Naive thymus-derived CD8-positive, alpha-beta T cell (primary cell): ENCODE measurements around the gene TRAK2. TPM values are rescaled to one million over a fixed set of nuclear protein-coding genes. Genes with fewer than 3 reads are reported as not detected.
"Not testable (repeated sequence)": the region's sequence is repeated elsewhere in the genome, so short reads cannot be mapped to it uniquely, and the experiment has no call there.

Experiments used
- ATAC-seq, 2 donors: fragments of 150-1000 bp; cut with Tn5 transposase in 1 of 2; sonication (Bioruptor Pico), chemical (Tn5 transposase) in 1 of 2; 1 replicate in 1 of 2; 2 replicates in 1 of 2; pipeline ENCODE4 v1.10.0; 2021; ENCODE audit warnings: mild to moderate bottlenecking in 2 of 2, moderate library complexity in 2 of 2
- POLR2A ChIA-PET: fragments of 350-600 bp; sonication (Branson Sonifier 250); formaldehyde crosslinking; loops from one replicate; lab custom pipeline; 2021; ENCODE audit warnings: antibody characterized with exemption; lab: Charles Lee
- DNase-seq, 10 donors: peaks; one replicate each; pipeline versions ENCODE4 v3.0.0 to v3.0.0-alpha.2; 2020 to 2022
- H3K27ac Mint-ChIP-seq, 10 donors: one replicate each; pipeline ENCODE4 v1.8.0; 2020 to 2022; ENCODE audit warnings: mild to moderate bottlenecking in 10 of 10, mixed read lengths in 10 of 10, moderate library complexity in 4 of 10, inconsistent platforms in 1 of 10
- H3K27me3 Mint-ChIP-seq, 5 donors: one replicate each; pipeline ENCODE4 v1.8.0; 2021 to 2022; ENCODE audit warnings: mixed read lengths in 5 of 5
- H3K36me3 Mint-ChIP-seq, 3 donors: one replicate each; pipeline ENCODE4 v1.8.0; 2020 to 2022; ENCODE audit warnings: mixed read lengths in 3 of 3, mild to moderate bottlenecking in 2 of 3, inconsistent platforms in 1 of 3
- H3K4me1 Mint-ChIP-seq, 4 donors: one replicate each; pipeline ENCODE4 v1.8.0; 2021 to 2022; ENCODE audit warnings: mixed read lengths in 4 of 4
- H3K4me3 Mint-ChIP-seq, 10 donors: one replicate each; pipeline ENCODE4 v1.8.0; 2020 to 2022; ENCODE audit warnings: mild to moderate bottlenecking in 10 of 10, mixed read lengths in 10 of 10, moderate library complexity in 6 of 10, inconsistent platforms in 1 of 10
- H3K9me3 Mint-ChIP-seq, 9 donors: one replicate each; pipeline ENCODE4 v1.8.0; 2020 to 2022; ENCODE audit warnings: mixed read lengths in 9 of 9, mild to moderate bottlenecking in 3 of 9, inconsistent platforms in 1 of 9, moderate library complexity in 1 of 9
- polyA plus RNA-seq, 3 donors: library from polyadenylated mRNA; unstranded; fragments of 300-500 nt; fragmentation: Illumina TruSeq; gene quantifications; one replicate each; pipeline ENCODE4 v1.2.3, GENCODE V29; 2021
- total RNA-seq, 8 experiments: library from RNA in 2 of 8; stranded (reverse) in 2 of 8; gene quantifications; one replicate each; pipeline ENCODE4 v1.2.3 and lab custom pipeline; 2021 to 2026

TRAK2 gene
- total and polyA plus RNA-seq, 5 experiments from 2014 or later, result 20.9 to 37.9 (median 30.7) TPM

DNA sequence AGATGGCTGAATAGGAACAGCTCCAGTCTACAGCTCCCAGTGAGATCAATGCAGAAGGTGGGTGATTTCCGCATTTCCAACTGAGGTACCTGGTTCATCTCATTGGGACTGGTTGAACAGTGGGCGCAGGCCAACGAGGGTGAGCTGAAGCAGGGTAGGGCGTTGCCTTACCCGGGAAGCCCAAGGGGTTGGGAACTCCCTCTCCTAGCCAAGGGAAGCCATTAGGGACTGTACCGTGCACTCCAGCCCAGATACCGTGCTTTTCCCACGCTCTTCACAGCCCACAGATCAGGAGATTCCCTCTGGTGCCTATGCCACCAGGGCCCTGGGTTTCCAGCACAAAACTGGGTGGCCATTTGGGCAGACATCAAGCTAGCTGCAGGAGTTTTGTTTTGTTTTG lies 81.9 kb downstream of the TRAK2 start:
- Mint-ChIP-seq H3K36me3 (peaks cover 13 to 60% (median 59%) of the 10 kb centered on the region in 3 donors), H3K9me3 (peaks cover 0 to 23% (median 16%) of the 10 kb centered on the region in 9 donors), H3K4me1 (peaks cover 6 to 20% (median 18%) of the 10 kb centered on the region in 4 donors), H3K27ac (peak overlapping the region in 1 of 10 donors; percentile 45)
- POLR2A ChIA-PET, result interaction anchor here (1.0 kb wide), 1 partner anchor 136 kb away, joined by 3 read pairs; no protein-coding TSS in a partner anchor
- H3K27me3 Mint-ChIP-seq, DNase-seq, ATAC-seq, H3K4me3 Mint-ChIP-seq: not testable (repeated sequence)

DNA sequence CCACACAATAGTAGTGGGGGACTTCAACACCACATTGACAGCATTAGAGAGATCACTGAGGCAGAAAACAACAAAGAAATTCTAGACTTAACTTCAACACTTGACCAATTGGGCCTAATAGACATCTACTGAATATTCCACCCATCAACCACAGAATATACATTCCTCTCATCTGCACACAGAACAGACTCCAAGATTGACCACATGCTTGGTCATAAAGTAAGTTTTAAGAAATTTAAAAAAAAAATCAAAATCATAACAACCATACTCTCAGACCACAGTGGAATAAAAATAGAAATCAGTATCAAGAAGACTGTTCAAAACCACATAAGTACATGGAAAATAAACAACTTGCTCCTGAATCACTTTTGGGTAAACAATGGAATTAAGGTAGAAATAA lies 85.1 kb downstream of the TRAK2 start:
- DNase-seq (no peak), ATAC-seq (no peak)
- Mint-ChIP-seq H3K27ac (peak overlapping the region in 1 of 10 donors; percentile 17), H3K4me1 (peaks cover 9 to 28% (median 25%) of the 10 kb centered on the region in 4 donors), H3K9me3 (peaks cover 0 to 23% (median 16%) of the 10 kb centered on the region in 9 donors), H3K4me3 (no peak overlapping the region), H3K27me3 (no peaks in the 10 kb centered on the region), H3K36me3 (peaks cover 13 to 44% (median 35%) of the 10 kb centered on the region in 3 donors)
- POLR2A ChIA-PET, result no interaction called here

DNA sequence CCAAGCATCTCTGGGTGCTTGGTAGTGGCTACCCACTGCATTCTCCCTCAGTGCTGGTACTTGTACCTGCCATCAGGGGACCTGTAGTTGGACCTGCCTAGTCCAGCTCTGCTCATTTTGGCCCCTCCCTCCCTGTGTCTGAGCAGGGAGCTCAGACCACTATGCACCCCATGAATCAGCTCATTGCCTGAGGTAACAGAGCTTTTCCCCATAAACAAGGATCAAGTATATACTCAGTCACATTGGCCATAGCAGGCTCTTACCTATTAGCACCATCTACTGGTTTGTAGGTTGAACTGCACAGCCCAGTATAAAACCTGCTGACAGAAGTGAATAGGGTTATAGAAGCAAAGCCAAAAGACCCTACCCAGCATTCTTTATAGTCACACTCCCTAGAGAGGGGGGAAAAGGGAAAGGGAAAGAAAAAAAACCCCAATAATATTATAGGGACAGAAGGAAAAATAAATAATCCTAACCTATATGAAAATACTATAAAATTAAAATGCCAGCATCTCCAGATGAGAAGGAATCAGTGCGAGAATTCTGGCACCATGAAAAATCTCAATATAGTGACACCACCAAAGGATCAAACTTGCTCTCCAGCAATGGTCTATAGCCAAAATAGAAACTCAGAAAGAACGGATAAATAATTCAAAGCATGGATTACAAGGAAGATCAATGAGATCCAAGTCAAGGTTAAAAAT lies 87.2 kb downstream of the TRAK2 start:
- Mint-ChIP-seq H3K4me1 (peaks cover 9 to 39% (median 32%) of the 10 kb centered on the region in 4 donors), H3K4me3 (peak overlapping the region in 5 of 10 donors; percentile 26 to 65 (median 49))

DNA sequence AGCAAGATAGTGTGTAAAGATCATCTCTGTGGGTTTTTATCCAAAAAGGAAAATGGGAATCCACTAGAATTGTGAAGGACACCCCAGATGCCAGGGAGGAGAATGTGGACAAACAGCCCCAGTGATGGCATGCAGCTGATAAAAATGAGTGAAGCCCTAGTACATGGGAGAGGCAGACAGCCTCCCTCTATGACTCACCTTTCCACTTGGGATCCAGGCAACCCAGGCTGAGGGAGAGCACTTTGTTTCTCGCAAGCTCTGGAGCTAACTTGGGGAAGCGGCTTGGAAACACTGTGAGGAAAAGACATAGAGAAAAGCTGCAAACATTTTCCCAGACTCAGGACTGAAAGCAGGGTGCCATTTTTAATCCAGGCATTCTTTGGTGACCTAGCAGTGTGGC lies 88.9 kb downstream of the TRAK2 start:
- H3K36me3 Mint-ChIP-seq, result peaks cover 16 to 27% (median 20%) of the 10 kb centered on the region in 3 donors
- ATAC-seq, result no peak
- peak overlapping the region in 3 of 10 donors; percentile 15 to 52 (median 26) for H3K27ac Mint-ChIP-seq
- DNase-seq, result no peak
- POLR2A ChIA-PET, result interaction anchor here (0.6 to 1.1 kb wide), 2 partner anchors 117 to 129 kb away, joined by 4 read pairs; no protein-coding TSS in a partner anchor
- peaks cover 13 to 42% (median 32%) of the 10 kb centered on the region in 4 donors for H3K4me1 Mint-ChIP-seq
- no peak overlapping the region for H3K4me3 Mint-ChIP-seq
- no peaks in the 10 kb centered on the region for H3K27me3 Mint-ChIP-seq
- peaks cover 0 to 12% (median 9%) of the 10 kb centered on the region in 9 donors for H3K9me3 Mint-ChIP-seq

More for the DNA sequence above, 87.2 kb downstream of the TRAK2 start:
- peak overlapping the region in 7 of 10 donors; percentile 6 to 92 (median 56) for H3K27ac Mint-ChIP-seq
- no peaks in the 10 kb centered on the region for H3K27me3 Mint-ChIP-seq
- POLR2A ChIA-PET, result interaction anchor here (0.9 to 1.4 kb wide), 5 partner anchors 106 to 131 kb away, joined by 3 to 14 read pairs (median 4); no protein-coding TSS in a partner anchor
- H3K9me3 Mint-ChIP-seq, result peaks cover 0 to 23% (median 16%) of the 10 kb centered on the region in 9 donors
- peak; percentile 91 to 92 for ATAC-seq
- H3K36me3 Mint-ChIP-seq, result peaks cover 17 to 40% (median 27%) of the 10 kb centered on the region in 3 donors
- DNase-seq, result peak in 8 of 10 donors; percentile 11 to 67 (median 50)

DNA sequence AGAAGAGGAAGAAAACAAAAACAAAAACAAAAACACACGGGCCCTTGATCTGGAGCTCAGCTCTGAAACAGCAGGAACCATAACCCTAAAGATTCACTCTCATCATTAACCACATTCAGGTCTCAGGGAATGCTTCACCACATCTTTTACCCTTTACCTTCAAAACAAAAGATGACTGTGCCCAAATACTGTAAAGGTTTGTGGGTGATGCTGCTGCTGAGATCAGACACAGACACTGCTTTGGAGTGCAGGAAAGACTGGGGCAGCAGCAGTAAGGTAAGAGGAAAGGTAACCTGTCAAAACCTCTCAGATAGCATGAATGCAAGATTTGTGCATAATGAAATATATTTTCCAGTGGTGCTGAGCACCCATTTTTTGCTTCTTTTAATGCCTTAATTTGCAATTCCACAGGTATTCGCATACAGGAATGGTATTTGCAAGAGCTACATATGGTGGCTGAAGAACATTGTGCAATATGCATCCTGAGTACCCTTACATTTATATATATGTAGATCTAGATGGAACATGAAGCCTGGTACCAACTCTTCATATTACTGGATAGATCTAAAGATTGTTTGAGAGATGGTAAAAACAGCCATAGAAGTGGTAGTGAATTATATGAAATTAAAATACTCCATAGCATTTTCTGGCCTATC lies 90.1 kb downstream of the TRAK2 start:
- ATAC-seq, result peak; percentile 41 to 54
- Mint-ChIP-seq H3K27ac (peak overlapping the region in 6 of 10 donors; percentile 19 to 80 (median 76)), H3K4me1 (peaks cover 13 to 38% (median 32%) of the 10 kb centered on the region in 4 donors), H3K36me3 (peaks cover 6 to 15% (median 11%) of the 10 kb centered on the region in 3 donors), H3K27me3 (no peaks in the 10 kb centered on the region), H3K9me3 (peaks cover 0 to 2% (median 0%) of the 10 kb centered on the region in 9 donors), H3K4me3 (peak overlapping the region in 1 of 10 donors; percentile 14)
- POLR2A ChIA-PET, result interaction anchor here (0.9 to 2.1 kb wide), 3 partner anchors 99 to 127 kb away, joined by 3 to 4 read pairs (median 4); partner anchors contain the start of gene CASP8
- peak in 2 of 10 donors; percentile 6 to 25 for DNase-seq

DNA sequence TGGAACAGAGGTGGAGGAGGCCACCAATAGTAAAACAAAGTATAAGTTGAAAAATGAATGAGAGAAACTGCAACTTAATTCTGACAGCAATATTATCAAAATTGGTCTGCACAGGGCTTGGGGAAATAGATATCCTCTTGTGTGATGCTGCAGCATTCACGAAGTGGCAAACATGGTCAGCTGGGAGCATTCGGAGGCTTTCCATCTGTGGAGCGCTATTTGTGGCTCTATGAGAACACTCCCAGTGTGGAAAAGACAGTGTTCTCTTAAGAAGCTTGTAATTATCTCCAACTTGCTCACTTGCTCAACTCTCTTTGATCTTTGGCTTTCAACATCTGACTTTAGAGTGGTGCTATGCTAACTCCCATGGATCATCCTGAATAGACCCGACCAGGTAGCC lies 91.0 kb downstream of the TRAK2 start:
- H3K9me3 Mint-ChIP-seq, result peaks cover 0 to 1% (median 0%) of the 10 kb centered on the region in 9 donors
- no peaks in the 10 kb centered on the region for H3K27me3 Mint-ChIP-seq
- DNase-seq (no peak), ATAC-seq (no peak)
- POLR2A ChIA-PET, result interaction anchor here (0.6 to 2.1 kb wide), 3 partner anchors 95 to 126 kb away, joined by 4 read pairs; partner anchors contain the start of gene CASP8
- peaks cover 13 to 38% (median 32%) of the 10 kb centered on the region in 4 donors for H3K4me1 Mint-ChIP-seq
- peaks cover 6 to 15% (median 11%) of the 10 kb centered on the region in 3 donors for H3K36me3 Mint-ChIP-seq
- H3K4me3 Mint-ChIP-seq, result no peak overlapping the region
- H3K27ac Mint-ChIP-seq, result peak overlapping the region in 2 of 10 donors; percentile 6 to 40

DNA sequence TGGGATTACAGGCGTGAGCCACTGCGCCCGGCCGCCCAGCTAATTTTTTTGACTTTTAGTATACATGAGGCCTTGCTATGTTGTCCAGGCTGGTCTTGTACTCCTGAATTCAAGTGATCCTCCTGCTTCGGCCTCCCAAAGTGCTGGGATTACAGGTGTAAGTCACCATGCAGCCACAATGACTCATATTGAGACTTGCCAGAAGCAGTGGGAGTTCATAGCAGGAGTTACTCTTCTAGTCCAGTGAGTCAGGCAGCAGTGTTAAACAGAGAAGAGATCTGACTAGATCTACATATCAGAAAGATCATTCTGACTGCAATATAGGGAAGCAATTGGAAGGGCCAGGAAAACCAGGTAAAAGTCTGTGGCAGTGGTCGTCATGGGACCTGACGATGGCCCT lies 92.6 kb downstream of the TRAK2 start:
- Mint-ChIP-seq H3K4me3 (no peak overlapping the region), H3K36me3 (peaks cover 6 to 14% (median 11%) of the 10 kb centered on the region in 3 donors), H3K27me3 (no peaks in the 10 kb centered on the region), H3K4me1 (peaks cover 7 to 34% (median 26%) of the 10 kb centered on the region in 4 donors), H3K27ac (peak overlapping the region in 1 of 10 donors; percentile 12), H3K9me3 (no peaks in the 10 kb centered on the region)
- POLR2A ChIA-PET, result interaction anchor here (0.8 kb wide), 1 partner anchor 13 kb away, joined by 3 read pairs; no protein-coding TSS in a partner anchor
- DNase-seq, result no peak
- ATAC-seq, result no peak

DNA sequence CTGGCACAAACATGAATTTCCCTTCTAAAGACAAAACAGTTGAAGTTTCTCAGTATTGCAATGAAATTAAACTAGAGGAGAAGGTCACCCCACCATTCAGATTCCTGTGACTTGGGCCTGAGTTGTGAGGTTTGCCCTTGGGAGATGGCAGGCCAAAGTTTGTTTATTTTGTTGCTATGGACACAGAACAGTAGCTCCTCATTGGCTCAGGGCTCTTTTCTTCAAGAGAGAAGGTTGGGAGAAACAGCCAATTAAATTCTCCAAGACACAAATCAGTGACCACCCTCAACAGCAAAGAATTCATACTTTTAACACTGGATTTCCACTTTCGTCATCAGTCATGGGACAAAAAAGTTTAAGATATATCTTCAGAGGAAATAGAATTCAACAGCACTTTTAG lies 94.0 kb downstream of the TRAK2 start, which contains the start of gene FLACC1:
Gene FLACC1 (minus strand): TSS at position 125 of the 400 bp plus-strand sequence. CDS start 5,941 bp downstream, outside the sequence.
- H3K27ac Mint-ChIP-seq, result peak within 1 kb of the TSS in 1 of 10 donors; percentile 12
- no peak for ATAC-seq
- H3K9me3 Mint-ChIP-seq, result no peaks in the 10 kb centered on the region
- H3K27me3 Mint-ChIP-seq, result no peaks in the 10 kb centered on the region
- peaks cover 6 to 25% (median 16%) of the 10 kb centered on the region in 4 donors for H3K4me1 Mint-ChIP-seq
- H3K4me3 Mint-ChIP-seq, result no peak within 1 kb of the TSS
- POLR2A ChIA-PET, result interaction anchor here (1.0 kb wide), 1 partner anchor 93 kb away, joined by 3 read pairs; no protein-coding TSS in a partner anchor
- DNase-seq, result no peak
- H3K36me3 Mint-ChIP-seq, result peaks cover 6 to 14% (median 11%) of the 10 kb centered on the region in 3 donors

DNA sequence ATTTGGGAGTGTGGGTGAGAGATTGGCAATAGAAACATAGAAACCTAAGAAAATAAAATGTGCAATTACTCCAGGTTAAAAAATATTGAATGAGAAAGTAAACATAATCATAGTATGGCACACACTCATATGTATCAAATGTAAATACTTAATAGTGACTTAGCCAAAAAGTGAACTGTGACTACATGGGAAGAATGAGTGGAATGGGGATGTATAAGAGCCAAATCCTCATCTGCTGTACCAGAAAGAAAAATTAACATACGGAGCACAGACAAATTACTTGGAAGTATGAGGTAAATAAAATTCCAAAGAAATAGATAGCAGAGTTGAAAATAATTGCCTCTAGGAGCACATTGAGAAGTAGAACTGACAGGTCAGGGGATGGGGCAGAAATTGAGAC lies 98.1 kb downstream of the TRAK2 start:
- H3K27ac Mint-ChIP-seq, result peak overlapping the region in 3 of 10 donors; percentile 4 to 6 (median 5)
- H3K27me3 Mint-ChIP-seq, result no peaks in the 10 kb centered on the region
- H3K9me3 Mint-ChIP-seq, result no peaks in the 10 kb centered on the region
- POLR2A ChIA-PET, result no interaction called here
- DNase-seq (no peak), ATAC-seq (no peak)
- no peaks in the 10 kb centered on the region for H3K4me1 Mint-ChIP-seq
- H3K4me3 Mint-ChIP-seq, result no peak overlapping the region
- peaks cover 0 to 25% (median 19%) of the 10 kb centered on the region in 3 donors for H3K36me3 Mint-ChIP-seq

DNA sequence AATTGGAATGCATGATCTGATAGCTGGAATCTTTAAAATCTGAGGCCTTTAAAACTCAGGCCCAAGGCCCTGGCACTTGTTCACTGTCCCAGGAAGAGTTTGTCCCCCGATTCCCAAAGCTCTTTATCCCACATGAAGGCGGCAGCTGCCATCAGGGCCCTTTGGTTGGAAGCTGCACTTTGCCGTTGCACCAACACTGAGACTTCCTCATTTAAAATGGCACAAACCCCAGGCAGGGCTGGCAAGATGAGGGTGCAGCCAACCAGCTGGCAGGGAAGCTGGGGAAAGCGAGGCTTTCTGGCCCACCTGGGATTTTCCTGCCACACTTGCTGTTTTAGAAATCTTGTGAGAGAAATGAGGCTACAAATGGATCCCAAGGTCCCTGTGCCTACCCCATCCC lies 100.4 kb downstream of the TRAK2 start:
- DNase-seq (no peak), ATAC-seq (no peak)
- Mint-ChIP-seq H3K9me3 (no peaks in the 10 kb centered on the region), H3K27ac (no peak overlapping the region), H3K27me3 (no peaks in the 10 kb centered on the region), H3K36me3 (peaks cover 0 to 32% (median 22%) of the 10 kb centered on the region in 3 donors), H3K4me1 (peaks cover 0 to 2% (median 0%) of the 10 kb centered on the region in 4 donors), H3K4me3 (no peak overlapping the region)
- POLR2A ChIA-PET, result no interaction called here

DNA sequence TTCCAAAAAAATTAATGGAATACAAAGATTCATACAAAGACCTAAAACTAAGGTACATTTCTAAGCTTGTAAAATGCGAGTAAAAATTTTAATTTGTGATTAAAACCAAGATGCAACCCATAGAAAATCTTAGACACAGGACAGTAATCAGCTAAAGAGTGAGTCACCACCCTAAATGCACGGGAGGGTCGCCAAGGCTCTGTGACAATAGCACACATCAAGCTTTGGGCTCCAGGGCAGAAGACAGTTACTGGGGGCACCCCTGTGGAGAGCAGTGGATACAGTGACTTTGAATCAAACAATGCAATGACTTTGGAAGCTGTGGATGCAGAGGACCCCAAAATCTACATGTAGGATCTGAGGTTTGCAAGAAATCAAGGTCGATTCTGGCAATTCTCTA lies 101.7 kb downstream of the TRAK2 start:
- POLR2A ChIA-PET, result no interaction called here
- no peak for ATAC-seq
- Mint-ChIP-seq H3K4me1 (peaks cover 0 to 3% (median 0%) of the 10 kb centered on the region in 4 donors), H3K9me3 (no peaks in the 10 kb centered on the region), H3K27ac (peak overlapping the region in 1 of 10 donors; percentile 7), H3K36me3 (peaks cover 0 to 41% (median 24%) of the 10 kb centered on the region in 3 donors), H3K27me3 (no peaks in the 10 kb centered on the region), H3K4me3 (no peak overlapping the region)
- DNase-seq, result no peak

DNA sequence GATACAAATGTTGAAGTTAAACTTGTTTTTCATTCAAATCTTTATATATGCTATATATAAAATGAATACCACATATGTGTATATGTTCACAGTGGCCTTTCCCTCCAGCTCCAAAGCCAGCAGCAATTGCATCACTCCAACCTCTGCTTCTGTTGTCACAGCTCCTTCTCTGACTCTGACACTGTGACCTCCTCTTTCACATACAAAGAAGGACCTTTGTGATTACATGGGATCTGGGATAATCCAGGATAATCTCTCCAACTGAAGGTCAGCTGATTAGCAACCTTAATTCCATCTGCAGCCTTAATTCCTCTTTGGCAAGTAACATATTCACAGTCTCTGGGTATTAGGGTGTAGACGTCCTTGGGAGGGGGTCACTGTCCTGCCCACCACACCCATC lies 102.5 kb downstream of the TRAK2 start:
- POLR2A ChIA-PET, result no interaction called here
- H3K4me1 Mint-ChIP-seq, result peaks cover 0 to 4% (median 0%) of the 10 kb centered on the region in 4 donors
- H3K36me3 Mint-ChIP-seq, result peaks cover 0 to 49% (median 27%) of the 10 kb centered on the region in 3 donors
- ATAC-seq (no peak), DNase-seq (no peak)
- H3K27ac Mint-ChIP-seq, result no peak overlapping the region
- no peaks in the 10 kb centered on the region for H3K9me3 Mint-ChIP-seq
- no peak overlapping the region for H3K4me3 Mint-ChIP-seq
- no peaks in the 10 kb centered on the region for H3K27me3 Mint-ChIP-seq
